Omental fat pad (tissue), 4 donors: Measurements from ENCODE around the gene DTHD1. TPM values are rescaled to one million over a fixed set of nuclear protein-coding genes. Genes with fewer than 3 reads are reported as not detected.

Source experiments
- ATAC-seq: fragments of 150-250 bp; one replicate; pipeline ENCODE4 v1.9.1; 2016; ENCODE audit warnings: mild to moderate bottlenecking, moderate library complexity; ENCODE audit not compliant: low FRiP score
- DNase-seq: peaks from one replicate; pipeline ENCODE4 v3.0.0-alpha.2; 2019; ENCODE audit warnings: low spot score
- total RNA-seq, 4 donors: library from RNA; depleted of rRNA; stranded (reverse); fragments of >200 nt; gene quantifications; one replicate each; pipeline ENCODE4 v1.1.0, GENCODE V29; 2016
- TF ChIP-seq, protein P1 (sequence below), 3 donors: fragments of 450-650 bp; IDR thresholded peaks; one replicate each; pipeline ENCODE4 v1.5.1; 2016 to 2017; ENCODE audit warnings: antibody characterized with exemption in 3 of 3, mild to moderate bottlenecking in 3 of 3, moderate library complexity in 2 of 3

The DTHD1 gene
- total RNA-seq, 4 donors from 2014 or later = 0.84 to 3.0 (median 1.2) TPM

- DNase-seq (no peak), ATAC-seq (no peak)
- TF ChIP-seq, protein P1, sequence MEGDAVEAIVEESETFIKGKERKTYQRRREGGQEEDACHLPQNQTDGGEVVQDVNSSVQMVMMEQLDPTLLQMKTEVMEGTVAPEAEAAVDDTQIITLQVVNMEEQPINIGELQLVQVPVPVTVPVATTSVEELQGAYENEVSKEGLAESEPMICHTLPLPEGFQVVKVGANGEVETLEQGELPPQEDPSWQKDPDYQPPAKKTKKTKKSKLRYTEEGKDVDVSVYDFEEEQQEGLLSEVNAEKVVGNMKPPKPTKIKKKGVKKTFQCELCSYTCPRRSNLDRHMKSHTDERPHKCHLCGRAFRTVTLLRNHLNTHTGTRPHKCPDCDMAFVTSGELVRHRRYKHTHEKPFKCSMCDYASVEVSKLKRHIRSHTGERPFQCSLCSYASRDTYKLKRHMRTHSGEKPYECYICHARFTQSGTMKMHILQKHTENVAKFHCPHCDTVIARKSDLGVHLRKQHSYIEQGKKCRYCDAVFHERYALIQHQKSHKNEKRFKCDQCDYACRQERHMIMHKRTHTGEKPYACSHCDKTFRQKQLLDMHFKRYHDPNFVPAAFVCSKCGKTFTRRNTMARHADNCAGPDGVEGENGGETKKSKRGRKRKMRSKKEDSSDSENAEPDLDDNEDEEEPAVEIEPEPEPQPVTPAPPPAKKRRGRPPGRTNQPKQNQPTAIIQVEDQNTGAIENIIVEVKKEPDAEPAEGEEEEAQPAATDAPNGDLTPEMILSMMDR (IDR thresholded peaks at IDR 0.05) = no peak
Measured at GRCh38 chr4:36312511-36312910, 31.1 kb downstream of the DTHD1 start.

DNA sequence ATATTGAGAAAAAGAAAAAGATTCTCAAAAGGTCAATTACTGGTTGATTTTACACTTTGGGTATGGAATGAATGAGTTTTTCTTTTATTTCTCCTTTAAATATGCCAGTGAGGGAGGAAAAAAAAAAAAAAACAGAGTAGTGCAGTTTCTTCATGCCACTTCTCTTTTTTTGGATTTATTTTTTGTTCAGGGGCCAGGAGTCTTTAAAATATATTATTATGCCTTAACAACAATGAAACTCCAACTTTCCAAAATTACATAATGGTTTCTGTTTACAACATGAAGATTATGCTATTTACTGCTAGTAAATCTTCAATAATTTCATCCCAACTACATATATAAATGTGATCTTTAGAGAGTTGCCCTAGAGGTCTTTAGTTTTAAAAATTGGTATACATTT, 31.9 kb downstream of the DTHD1 start:
- no peak for DNase-seq
- no peak for ATAC-seq
- TF ChIP-seq, protein P1 (IDR thresholded peaks at IDR 0.05) = no peak

DNA sequence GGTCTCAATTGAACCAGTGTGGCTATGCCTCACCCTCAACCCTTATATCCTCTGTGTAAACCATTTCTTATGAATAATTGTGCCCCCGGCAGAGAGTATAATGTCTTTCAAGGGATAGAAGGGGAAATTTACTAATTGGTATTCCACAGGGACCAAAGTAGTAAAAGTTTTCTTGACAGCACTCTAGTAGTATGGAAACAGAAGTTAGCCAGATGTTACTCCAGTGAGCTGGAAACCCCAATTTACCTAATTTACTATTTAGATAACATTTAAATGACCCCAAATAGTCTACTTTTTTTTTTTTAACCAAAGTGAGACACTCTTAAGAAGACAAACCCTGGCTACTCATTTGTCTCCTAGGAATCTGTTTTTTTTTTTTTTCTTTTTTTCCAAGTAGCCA, 32.3 kb downstream of the DTHD1 start:
- ATAC-seq (no peak), DNase-seq (no peak)
- TF ChIP-seq, protein P1 (IDR thresholded peaks at IDR 0.05) = no peak

- ATAC-seq (peak; percentile 60), DNase-seq (no peak)
- TF ChIP-seq, protein P1 (IDR thresholded peaks at IDR 0.05) = no peak
Measured at GRCh38 chr4:36316607-36317006, 35.2 kb downstream of the DTHD1 start.

DNA sequence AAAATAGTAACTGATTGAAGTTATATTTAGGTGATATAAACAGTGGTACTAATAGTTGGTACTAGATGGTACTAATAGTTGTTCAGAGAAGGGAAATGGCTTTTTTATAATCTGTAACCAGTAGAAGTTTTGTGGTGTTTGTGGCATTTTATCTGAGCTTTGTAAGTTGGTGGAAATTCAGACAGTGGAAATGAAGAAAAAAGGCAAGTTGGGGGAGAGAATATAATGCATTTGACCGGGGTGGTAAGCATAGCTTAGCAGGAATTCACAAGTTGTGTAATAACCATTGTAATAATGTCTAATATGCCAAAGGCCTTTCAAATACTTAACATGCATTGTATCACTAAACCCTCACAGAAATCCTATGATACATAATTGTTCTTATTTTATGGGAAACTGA, 36.3 kb downstream of the DTHD1 start:
- DNase-seq (no peak), ATAC-seq (no peak)
- TF ChIP-seq, protein P1 (IDR thresholded peaks at IDR 0.05) = no peak

GRCh38 chr4:36320117-36320896, 38.9 kb downstream of the DTHD1 start:
- TF ChIP-seq, protein P1 (IDR thresholded peaks at IDR 0.05) = no peak
- no peak for ATAC-seq

GRCh38 chr4:36321176-36321575, 39.8 kb downstream of the DTHD1 start:
- ATAC-seq (no peak), DNase-seq (no peak)
- TF ChIP-seq, protein P1 (IDR thresholded peaks at IDR 0.05) = no peak

More at GRCh38 chr4:36320117-36320896, 38.9 kb downstream of the DTHD1 start:
- DNase-seq = no peak
